MM.1S (cell line): ENCODE measurements around the gene FGFR4.
A peak's percentile ranks its signal among the peaks of the same experiment; 100 is the strongest.

Source experiments
- DNase-seq: peaks from one replicate; pipeline ENCODE4 v3.0.0-alpha.2; 2015
- H2AFZ ChIP-seq: fragments of 300-600 bp; sonication (generic); 2 replicates; pipeline ENCODE4 v1.6.0; 2016; ENCODE audit warnings: antibody characterized with exemption, low read length
- H3F3A ChIP-seq: fragments of 300-600 bp; sonication (generic); 2 replicates; pipeline ENCODE4 v1.6.1; 2016; ENCODE audit warnings: mild to moderate bottlenecking, antibody characterized with exemption, low read length, moderate library complexity, mixed read lengths; ENCODE audit not compliant: insufficient read depth
- H3K27ac ChIP-seq: fragments of 300-600 bp; sonication (generic); 2 replicates; pipeline ENCODE4 v1.5.1; 2016; ENCODE audit warnings: mild to moderate bottlenecking, low read length
- H3K27me3 ChIP-seq: fragments of 300-600 bp; sonication (generic); replicated peaks from 2 replicates; pipeline ENCODE4 v1.6.0; 2016; ENCODE audit warnings: low read length; ENCODE audit not compliant: insufficient read depth
- H3K36me3 ChIP-seq: fragments of 300-600 bp; sonication (generic); replicated peaks from 2 replicates; pipeline ENCODE4 v1.6.1; 2016; ENCODE audit warnings: mild to moderate bottlenecking, low read length, mixed read lengths; ENCODE audit not compliant: insufficient read depth
- H3K4me1 ChIP-seq: fragments of 300-600 bp; sonication (generic); 2 replicates; pipeline ENCODE4 v1.6.1; 2016; ENCODE audit warnings: low read length, mixed read lengths
- H3K4me2 ChIP-seq: fragments of 300-600 bp; sonication (generic); 2 replicates; pipeline ENCODE4 v1.6.0; 2016; ENCODE audit warnings: low read depth, low read length
- H3K4me3 ChIP-seq: fragments of 300-600 bp; sonication (generic); 2 replicates; pipeline ENCODE4 v1.5.1; 2016; ENCODE audit warnings: low read length, mixed read lengths
- H3K79me2 ChIP-seq: fragments of 300-600 bp; sonication (generic); 2 replicates; pipeline ENCODE4 v1.6.1; 2016; ENCODE audit warnings: mixed run types, low read length, mixed read lengths
- H3K9ac ChIP-seq: fragments of 300-600 bp; sonication (generic); 2 replicates; pipeline ENCODE4 v1.6.1; 2016; ENCODE audit warnings: low read length, mixed read lengths
- H3K9me2 ChIP-seq: fragments of 300-600 bp; sonication (generic); replicated peaks from 2 replicates; pipeline ENCODE4 v1.6.1; 2016; ENCODE audit warnings: mild to moderate bottlenecking, low read length, mixed read lengths; ENCODE audit not compliant: insufficient read depth
- H3K9me3 ChIP-seq: fragments of 300-600 bp; sonication (generic); replicated peaks from 2 replicates; pipeline ENCODE4 v1.6.1; 2016; ENCODE audit warnings: mild to moderate bottlenecking, low read length, mixed read lengths; ENCODE audit not compliant: insufficient read depth
- H4K20me1 ChIP-seq: fragments of 300-600 bp; sonication (generic); 2 replicates; pipeline ENCODE4 v1.6.1; 2016; ENCODE audit warnings: mild to moderate bottlenecking, low read length, moderate library complexity, mixed read lengths; ENCODE audit not compliant: insufficient read depth
- CTCF ChIP-seq: fragments of 300-600 bp; sonication (generic); IDR thresholded peaks from 2 replicates; pipeline ENCODE4 v1.5.1; 2016; ENCODE audit warnings: antibody characterized with exemption, low read length, mixed read lengths
- EZH2 ChIP-seq: fragments of 300-600 bp; sonication (generic); optimal IDR thresholded peaks from 2 replicates; pipeline ENCODE3; 2017; ENCODE audit warnings: low read depth, mild to moderate bottlenecking, antibody characterized with exemption, low read length, mixed read lengths
- EZH2phosphoT487 ChIP-seq: fragments of 300-600 bp; sonication (generic); IDR thresholded peaks from 2 replicates; pipeline ENCODE4 v1.6.1; 2018; ENCODE audit warnings: antibody characterized with exemption, low read length

Gene FGFR4

GRCh38 chr5:177134697-177135225, 48.0 kb downstream of the FGFR4 start:
- no peaks in the 10 kb centered on the region for H4K20me1 ChIP-seq
- peak overlapping the region; percentile 90 for H3K4me2 ChIP-seq
- H3K36me3 ChIP-seq: peaks cover 3% of the 10 kb centered on the region; the same call in 1 of the 2 replicates
- H3K9me3 ChIP-seq: no peaks in the 10 kb centered on the region
- H3K4me1 ChIP-seq: peaks cover 17% of the 10 kb centered on the region
- peaks cover 49% of the 10 kb centered on the region for H3K79me2 ChIP-seq
- no peak for DNase-seq
- H2AFZ ChIP-seq: peak overlapping the region; percentile 83
- peaks cover 10% of the 10 kb centered on the region; the same call in 1 of the 2 replicates for H3F3A ChIP-seq
- no peaks in the 10 kb centered on the region for H3K9me2 ChIP-seq
- H3K27me3 ChIP-seq: no peaks in the 10 kb centered on the region
- peak overlapping the region; percentile 89 for H3K9ac ChIP-seq
- peak overlapping the region; percentile 28; the same call in 1 of the 2 replicates for H3K27ac ChIP-seq
- TF ChIP-seq EZH2 (no peak), CTCF (no peak), EZH2phosphoT487 (no peak)
- H3K4me3 ChIP-seq: peak overlapping the region; percentile 93

- Histone ChIP-seq H3K36me3 (peaks cover 3% of the 10 kb centered on the region; the same call in 1 of the 2 replicates), H3K9me3 (no peaks in the 10 kb centered on the region)
These were observed 53.6 kb downstream of the FGFR4 start for GRCh38 chr5:177140312-177140711.

GRCh38 chr5:177141496-177141895, 54.8 kb downstream of the FGFR4 start:
- no peak overlapping the region for H3K27ac ChIP-seq
- H4K20me1 ChIP-seq: no peaks in the 10 kb centered on the region
- no peaks in the 10 kb centered on the region for H3K27me3 ChIP-seq
- H3K4me2 ChIP-seq: no peak overlapping the region
- H3K9me3 ChIP-seq: no peaks in the 10 kb centered on the region
- peaks cover under 1% of the 10 kb centered on the region; the same call in 1 of the 2 replicates for H3K4me1 ChIP-seq
- H3K36me3 ChIP-seq: no peaks in the 10 kb centered on the region; the same call in 1 of the 2 replicates
- H3K79me2 ChIP-seq: peaks cover 72% of the 10 kb centered on the region
- H3K9ac ChIP-seq: no peak overlapping the region
- H3F3A ChIP-seq: no peaks in the 10 kb centered on the region; the same call in none of the 2 replicates
- H3K9me2 ChIP-seq: no peaks in the 10 kb centered on the region
- DNase-seq: no peak
- no peak for TF ChIP-seq CTCF
- no peak for TF ChIP-seq EZH2
- no peak for TF ChIP-seq EZH2phosphoT487
- no peak overlapping the region for H2AFZ ChIP-seq
- no peak overlapping the region for H3K4me3 ChIP-seq

More at GRCh38 chr5:177140312-177140711, 53.6 kb downstream of the FGFR4 start:
- no peak overlapping the region for H3K27ac ChIP-seq
- H3K9me2 ChIP-seq: no peaks in the 10 kb centered on the region
- H2AFZ ChIP-seq: no peak overlapping the region
- H3K27me3 ChIP-seq: no peaks in the 10 kb centered on the region
- no peak overlapping the region for H3K4me3 ChIP-seq
- H3K4me1 ChIP-seq: peaks cover 12% of the 10 kb centered on the region
- H4K20me1 ChIP-seq: no peaks in the 10 kb centered on the region
- TF ChIP-seq EZH2phosphoT487 (no peak), CTCF (no peak), EZH2 (no peak)
- peaks cover 79% of the 10 kb centered on the region for H3K79me2 ChIP-seq
- no peak overlapping the region for H3K4me2 ChIP-seq
- no peak overlapping the region for H3K9ac ChIP-seq
- no peak for DNase-seq
- no peaks in the 10 kb centered on the region; the same call in none of the 2 replicates for H3F3A ChIP-seq
